Measurements from ENCODE around the gene VMP1.

DNA sequence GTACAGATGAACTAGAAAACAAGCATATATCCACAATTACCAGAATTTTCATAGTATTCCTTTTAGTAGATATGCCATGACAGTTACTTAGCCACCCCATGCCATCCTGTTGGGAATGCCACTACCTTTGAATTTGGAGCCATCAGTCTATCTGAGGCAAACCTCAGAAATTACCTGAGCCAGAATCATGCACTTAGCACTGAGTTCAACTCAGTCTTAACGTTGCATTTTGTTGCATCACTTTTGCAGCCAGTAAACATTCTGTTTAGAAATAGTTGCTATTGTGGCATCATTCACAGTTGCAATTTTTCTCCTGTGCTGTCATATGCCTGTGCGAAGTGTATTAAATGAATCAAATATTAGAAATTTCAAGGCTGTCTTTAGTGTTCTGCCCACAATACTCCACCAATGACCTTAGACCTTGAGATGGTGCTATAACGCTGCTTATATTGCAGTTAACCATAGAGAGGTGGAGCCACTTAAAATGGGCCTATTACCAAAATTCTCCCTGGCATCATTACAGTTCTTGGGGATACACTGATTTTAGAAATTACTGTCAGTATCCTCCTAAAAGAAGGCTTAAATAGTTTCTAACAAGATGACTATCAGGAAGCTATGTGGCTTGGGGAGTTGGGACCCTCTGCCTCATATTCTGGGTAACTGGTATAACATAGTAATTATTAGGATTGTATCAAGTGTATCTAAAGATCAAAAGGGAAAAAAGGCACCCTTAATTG, 11.3 kb upstream of the VMP1 start:
- no peak for TF ChIP-seq EP300 (IDR thresholded peaks at IDR 0.05; ENCODE audit: borderline replicate concordance)
- no peak for TF ChIP-seq TCF12 (IDR thresholded peaks at IDR 0.05; ENCODE audit: low read depth)
